GM20000 (cell line): Measurements from ENCODE around the gene SERPINB6.

Experiments
- DNase-seq: peaks from one replicate; pipeline ENCODE4 v3.0.0; 2012; ENCODE audit warnings: low spot score
- TF ChIP-seq, protein P1 (sequence below): IDR thresholded peaks from 2 replicates; pipeline ENCODE4 v1.5.1; 2012; ENCODE audit warnings: mild to moderate bottlenecking, control low read depth; ENCODE audit errors: extremely low read depth, missing control alignments

Gene SERPINB6

GRCh38 chr6:2988094-2988425 lies 16.7 kb upstream of the SERPINB6 start:
- TF ChIP-seq, protein P1, sequence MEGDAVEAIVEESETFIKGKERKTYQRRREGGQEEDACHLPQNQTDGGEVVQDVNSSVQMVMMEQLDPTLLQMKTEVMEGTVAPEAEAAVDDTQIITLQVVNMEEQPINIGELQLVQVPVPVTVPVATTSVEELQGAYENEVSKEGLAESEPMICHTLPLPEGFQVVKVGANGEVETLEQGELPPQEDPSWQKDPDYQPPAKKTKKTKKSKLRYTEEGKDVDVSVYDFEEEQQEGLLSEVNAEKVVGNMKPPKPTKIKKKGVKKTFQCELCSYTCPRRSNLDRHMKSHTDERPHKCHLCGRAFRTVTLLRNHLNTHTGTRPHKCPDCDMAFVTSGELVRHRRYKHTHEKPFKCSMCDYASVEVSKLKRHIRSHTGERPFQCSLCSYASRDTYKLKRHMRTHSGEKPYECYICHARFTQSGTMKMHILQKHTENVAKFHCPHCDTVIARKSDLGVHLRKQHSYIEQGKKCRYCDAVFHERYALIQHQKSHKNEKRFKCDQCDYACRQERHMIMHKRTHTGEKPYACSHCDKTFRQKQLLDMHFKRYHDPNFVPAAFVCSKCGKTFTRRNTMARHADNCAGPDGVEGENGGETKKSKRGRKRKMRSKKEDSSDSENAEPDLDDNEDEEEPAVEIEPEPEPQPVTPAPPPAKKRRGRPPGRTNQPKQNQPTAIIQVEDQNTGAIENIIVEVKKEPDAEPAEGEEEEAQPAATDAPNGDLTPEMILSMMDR = no peak
- DNase-seq = no peak

DNA sequence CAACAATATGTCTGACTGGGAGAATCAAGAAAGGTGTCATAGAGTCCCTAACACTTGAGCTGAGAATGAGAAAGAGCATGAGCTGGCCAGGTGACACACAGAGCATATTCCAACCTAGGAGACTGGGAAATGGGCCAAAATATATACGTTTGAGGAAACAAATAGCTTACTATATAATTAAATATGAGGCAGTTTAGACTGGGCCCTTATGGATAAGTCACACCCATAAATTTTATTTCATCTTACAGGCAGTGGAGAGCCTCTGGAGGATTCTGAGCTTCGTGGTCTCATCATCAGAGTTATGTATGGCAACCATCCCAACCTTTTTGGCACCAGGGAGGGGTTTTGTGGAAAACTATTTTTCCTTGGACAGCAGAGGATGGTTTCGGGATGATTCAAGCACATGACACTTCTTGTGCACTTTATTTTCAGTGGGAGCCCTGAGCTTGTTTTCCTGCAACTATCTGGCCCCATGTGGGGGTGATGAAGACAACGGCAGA lies 15.4 kb upstream of the SERPINB6 start:
- no peak for DNase-seq
- TF ChIP-seq, protein P1 = no peak

GRCh38 chr6:2984738-2985406 lies 13.5 kb upstream of the SERPINB6 start:
- TF ChIP-seq, protein P1 = no peak
- DNase-seq = no peak

GRCh38 chr6:2982426-2983117 lies 11.2 kb upstream of the SERPINB6 start:
- TF ChIP-seq, protein P1 = no peak
- no peak for DNase-seq

- TF ChIP-seq, protein P1 = no peak
- DNase-seq = no peak
Observed at GRCh38 chr6:2980465-2980855, 9.1 kb upstream of the SERPINB6 start.

GRCh38 chr6:2979819-2980464 lies 8.6 kb upstream of the SERPINB6 start:
- TF ChIP-seq, protein P1 = no peak

DNA sequence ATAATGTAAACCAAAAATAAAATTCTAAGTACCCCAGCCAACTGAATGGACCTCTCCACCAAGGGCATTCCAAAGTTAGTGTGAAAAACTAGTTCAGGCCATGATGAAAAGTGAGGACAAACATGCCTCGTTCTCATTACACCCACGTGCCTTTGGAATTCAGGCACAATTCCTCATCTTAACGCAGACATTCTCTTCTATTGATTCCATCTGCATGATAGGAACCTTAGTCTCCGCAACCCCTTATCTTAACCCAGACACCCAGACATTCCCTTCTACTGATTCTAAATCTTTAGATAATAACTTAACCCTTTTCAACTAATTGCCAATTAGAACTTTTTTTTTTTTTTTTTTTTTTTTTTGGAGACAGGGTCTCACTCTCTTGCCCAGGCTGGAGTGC lies 7.6 kb upstream of the SERPINB6 start:
- TF ChIP-seq, protein P1 = no peak
- no peak for DNase-seq

More at GRCh38 chr6:2979819-2980464, 8.6 kb upstream of the SERPINB6 start:
- DNase-seq = no peak
